ENCODE data around the gene TBCK.

- TF ChIP-seq CTCF (IDR thresholded peaks at IDR 0.05; ENCODE audit: low read length) (no peak), EZH2 (optimal IDR thresholded peaks at IDR 0.05; ENCODE audit: low read depth, low read length) (no peak), EZH2phosphoT487 (IDR thresholded peaks at IDR 0.05; ENCODE audit: low read length) (no peak)
These were observed 267.6 kb downstream of the TBCK start for GRCh38 chr4:106048250-106048971.

Measured in MM.1S (cell line).